NCI-H2227 treated with DMSO at 0.1 percent for 48 hours (cell line): ENCODE data around the gene ZBTB20.
A peak's percentile ranks its signal among the peaks of the same experiment; 100 is the strongest.

Experiments
- DNase-seq: peaks from one replicate; lab custom pipeline; 2025; lab: John Stamatoyannopoulos, UW

The ZBTB20 gene

GRCh38 chr3:114572364-114573062 lies 574.6 kb downstream of the ZBTB20 start:
- no peak for DNase-seq

- DNase-seq = no peak
Measured at GRCh38 chr3:114571363-114571762, 575.7 kb downstream of the ZBTB20 start.

GRCh38 chr3:114569186-114569585 lies 577.9 kb downstream of the ZBTB20 start:
- DNase-seq = no peak

- peak; percentile 75 for DNase-seq
Measured at GRCh38 chr3:114567771-114568170, 579.3 kb downstream of the ZBTB20 start.

GRCh38 chr3:114566767-114567166 lies 580.3 kb downstream of the ZBTB20 start:
- DNase-seq = no peak

- no peak for DNase-seq
Measured at GRCh38 chr3:114566162-114566755, 580.8 kb downstream of the ZBTB20 start.

GRCh38 chr3:114565216-114565615 lies 581.9 kb downstream of the ZBTB20 start:
- no peak for DNase-seq

GRCh38 chr3:114563720-114564119 lies 583.4 kb downstream of the ZBTB20 start:
- DNase-seq = no peak

- no peak for DNase-seq
Measured at GRCh38 chr3:114562557-114562956, 584.5 kb downstream of the ZBTB20 start.

- no peak for DNase-seq
Measured at GRCh38 chr3:114558271-114558670, 588.8 kb downstream of the ZBTB20 start.

GRCh38 chr3:114557791-114558190 lies 589.3 kb downstream of the ZBTB20 start:
- DNase-seq = no peak

- no peak for DNase-seq
Measured at GRCh38 chr3:114556657-114557213, 590.4 kb downstream of the ZBTB20 start.

GRCh38 chr3:114554731-114555130 lies 592.4 kb downstream of the ZBTB20 start:
- DNase-seq = no peak

GRCh38 chr3:114553949-114554593 lies 593.0 kb downstream of the ZBTB20 start:
- DNase-seq = no peak

GRCh38 chr3:114552527-114552812 lies 594.6 kb downstream of the ZBTB20 start:
- no peak for DNase-seq

- DNase-seq = no peak
Measured at GRCh38 chr3:114551770-114552526, 595.1 kb downstream of the ZBTB20 start.

- no peak for DNase-seq
Measured at GRCh38 chr3:114550165-114550564, 596.9 kb downstream of the ZBTB20 start.

- no peak for DNase-seq
Measured at GRCh38 chr3:114545193-114545592, 601.9 kb downstream of the ZBTB20 start.

GRCh38 chr3:114542359-114542758 lies 604.7 kb downstream of the ZBTB20 start:
- DNase-seq = no peak

GRCh38 chr3:114539525-114539924 lies 607.6 kb downstream of the ZBTB20 start:
- DNase-seq = no peak

GRCh38 chr3:114538211-114538610 lies 608.9 kb downstream of the ZBTB20 start:
- DNase-seq = no peak

GRCh38 chr3:114528517-114528916 lies 618.6 kb downstream of the ZBTB20 start:
- DNase-seq = no peak
